A673 (cell line): Measurements from ENCODE around the gene VCP.

Source experiments
- EZH2 ChIP-seq: fragments of 200-600 bp; sonication (generic); IDR thresholded peaks from 2 replicates; pipeline ENCODE4 v1.6.1; 2017; ENCODE audit warnings: borderline replicate concordance, low read depth, mild to moderate bottlenecking, mixed read lengths, antibody characterized with exemption, low read length; ENCODE audit not compliant: poor library complexity, severe bottlenecking
- TF ChIP-seq, protein P1 (sequence below): fragments of 300-800, 200-600 bp; sonication (generic); conservative IDR thresholded peaks from 2 replicates; pipeline ENCODE4 v1.5.1; 2017; ENCODE audit warnings: low read depth, mild to moderate bottlenecking, antibody characterized with exemption, low read length, moderate library complexity, mixed read lengths

DNA sequence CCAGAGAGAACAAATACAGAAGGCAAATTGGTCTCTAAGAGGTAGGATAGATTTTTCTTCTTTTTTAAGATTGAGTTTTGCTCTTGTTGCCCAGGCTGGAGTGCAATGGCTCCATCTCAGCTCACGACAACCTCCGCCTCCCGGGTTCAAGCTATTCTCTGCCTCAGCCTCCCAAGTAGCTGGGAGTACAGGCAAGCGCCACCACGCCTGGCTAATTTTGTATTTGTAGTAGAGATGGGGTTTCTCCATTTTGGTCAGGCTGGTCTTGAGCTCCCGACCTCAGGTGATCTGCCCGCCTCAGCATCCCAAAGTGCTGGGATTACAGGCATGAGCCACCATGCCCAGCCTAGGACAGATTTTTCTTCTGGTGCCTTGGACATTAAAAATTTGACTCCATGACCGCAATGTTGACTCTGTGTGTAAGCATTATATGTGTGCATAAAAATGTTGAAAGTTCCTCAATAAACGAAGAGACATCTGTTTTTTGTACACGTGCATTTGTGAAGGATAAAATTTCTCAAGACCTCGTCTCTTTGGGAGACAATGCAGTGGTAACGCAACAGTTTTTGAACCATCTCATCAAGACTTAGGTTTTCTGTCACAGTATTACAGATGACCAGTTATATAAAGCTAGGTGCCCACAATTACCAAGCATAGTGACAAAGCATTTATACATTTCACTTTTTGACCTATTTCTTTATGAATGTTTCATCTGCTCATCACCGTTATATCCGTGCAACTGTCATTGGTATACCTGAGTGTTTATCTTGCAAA lies 17.4 kb downstream of the VCP start:
- TF ChIP-seq, protein P1, sequence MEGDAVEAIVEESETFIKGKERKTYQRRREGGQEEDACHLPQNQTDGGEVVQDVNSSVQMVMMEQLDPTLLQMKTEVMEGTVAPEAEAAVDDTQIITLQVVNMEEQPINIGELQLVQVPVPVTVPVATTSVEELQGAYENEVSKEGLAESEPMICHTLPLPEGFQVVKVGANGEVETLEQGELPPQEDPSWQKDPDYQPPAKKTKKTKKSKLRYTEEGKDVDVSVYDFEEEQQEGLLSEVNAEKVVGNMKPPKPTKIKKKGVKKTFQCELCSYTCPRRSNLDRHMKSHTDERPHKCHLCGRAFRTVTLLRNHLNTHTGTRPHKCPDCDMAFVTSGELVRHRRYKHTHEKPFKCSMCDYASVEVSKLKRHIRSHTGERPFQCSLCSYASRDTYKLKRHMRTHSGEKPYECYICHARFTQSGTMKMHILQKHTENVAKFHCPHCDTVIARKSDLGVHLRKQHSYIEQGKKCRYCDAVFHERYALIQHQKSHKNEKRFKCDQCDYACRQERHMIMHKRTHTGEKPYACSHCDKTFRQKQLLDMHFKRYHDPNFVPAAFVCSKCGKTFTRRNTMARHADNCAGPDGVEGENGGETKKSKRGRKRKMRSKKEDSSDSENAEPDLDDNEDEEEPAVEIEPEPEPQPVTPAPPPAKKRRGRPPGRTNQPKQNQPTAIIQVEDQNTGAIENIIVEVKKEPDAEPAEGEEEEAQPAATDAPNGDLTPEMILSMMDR = no peak
- TF ChIP-seq EZH2 = no peak
